Fibroblast of the conjunctiva (primary cell): ENCODE measurements around the gene LYSMD2.
A peak's percentile ranks its signal among the peaks of the same experiment; 100 is the strongest.

ENCODE experiments used
- DNase-seq: peaks from one replicate; pipeline ENCODE4 v3.0.0-alpha.2; 2010; ENCODE audit warnings: low read depth

LYSMD2 gene

DNA sequence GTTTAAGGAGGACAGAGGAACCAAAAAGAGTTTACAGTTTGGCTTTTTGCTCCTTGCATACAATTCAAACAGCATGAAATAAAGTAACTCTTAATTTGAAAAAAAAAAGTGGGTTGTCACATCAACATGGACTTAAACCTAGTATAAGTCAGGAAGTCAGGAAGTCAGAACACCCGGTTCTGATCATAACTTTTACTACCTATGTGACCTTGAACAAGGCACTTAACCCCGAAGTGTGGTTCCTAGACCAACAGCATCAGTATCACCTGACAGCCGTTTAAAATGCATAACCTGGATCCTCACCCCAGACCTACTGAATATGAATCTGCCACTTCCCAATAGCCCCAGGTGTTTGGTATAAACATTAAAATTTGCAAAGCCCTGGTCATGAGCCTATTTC lies 18.7 kb downstream of the LYSMD2 start:
- no peak for DNase-seq

DNA sequence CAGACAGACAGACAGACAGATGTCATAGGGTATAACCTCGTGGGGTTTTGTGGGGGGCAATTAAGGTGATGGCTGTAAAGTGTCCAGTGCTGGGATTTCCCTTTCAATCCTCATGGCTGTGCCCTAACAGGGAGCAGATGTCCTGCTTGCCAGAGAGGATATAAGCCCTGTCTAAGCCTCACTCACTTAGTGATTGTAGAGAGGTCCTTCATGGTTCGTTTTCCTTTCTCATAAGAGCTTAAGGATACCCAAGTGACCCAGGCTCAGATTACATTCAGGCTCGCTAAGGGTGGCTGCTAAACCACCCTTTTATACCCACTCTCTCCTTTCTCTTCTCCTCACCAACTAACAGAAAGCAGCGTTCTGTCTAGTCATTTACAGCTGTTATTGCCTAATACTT lies 19.2 kb downstream of the LYSMD2 start:
- DNase-seq, result no peak

DNA sequence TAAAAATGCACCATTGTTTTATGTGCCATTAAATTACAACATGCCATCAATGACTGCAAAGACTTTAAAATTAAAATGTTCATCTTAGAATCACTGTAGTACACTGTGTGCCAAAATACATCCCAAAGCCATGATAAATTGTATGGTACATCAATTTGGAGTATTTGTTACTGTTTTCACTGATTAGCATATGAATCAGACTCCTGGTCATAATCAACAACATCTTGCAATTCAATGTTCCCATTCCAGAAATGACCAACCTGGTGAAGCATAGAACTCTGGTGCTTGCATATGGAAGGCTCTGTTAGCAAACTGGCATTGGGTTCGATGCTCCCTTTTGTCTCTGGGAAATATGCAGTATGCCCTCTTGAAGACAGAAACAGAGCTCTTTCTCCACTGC lies 22.5 kb downstream of the LYSMD2 start:
- no peak for DNase-seq

DNA sequence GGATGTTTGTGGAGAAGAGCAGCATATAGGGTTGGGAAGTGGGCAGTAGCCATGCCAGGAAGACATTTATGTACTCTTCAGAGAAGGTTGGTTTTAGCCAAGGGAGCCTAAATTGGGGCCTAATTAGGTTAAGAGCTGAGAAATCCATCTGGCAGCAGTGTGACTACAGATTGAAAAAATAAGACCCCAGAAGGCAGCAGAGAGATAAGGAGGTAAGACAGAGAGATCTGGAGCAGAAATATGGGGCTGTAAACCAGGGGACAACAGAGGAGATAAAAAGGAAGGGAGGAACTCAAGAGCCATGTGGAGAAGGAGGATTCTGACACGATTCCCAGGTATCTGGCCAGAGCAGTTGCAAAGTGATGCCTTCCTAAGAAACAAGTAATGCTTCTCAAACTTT lies 23.3 kb downstream of the LYSMD2 start:
- DNase-seq, result no peak

DNA sequence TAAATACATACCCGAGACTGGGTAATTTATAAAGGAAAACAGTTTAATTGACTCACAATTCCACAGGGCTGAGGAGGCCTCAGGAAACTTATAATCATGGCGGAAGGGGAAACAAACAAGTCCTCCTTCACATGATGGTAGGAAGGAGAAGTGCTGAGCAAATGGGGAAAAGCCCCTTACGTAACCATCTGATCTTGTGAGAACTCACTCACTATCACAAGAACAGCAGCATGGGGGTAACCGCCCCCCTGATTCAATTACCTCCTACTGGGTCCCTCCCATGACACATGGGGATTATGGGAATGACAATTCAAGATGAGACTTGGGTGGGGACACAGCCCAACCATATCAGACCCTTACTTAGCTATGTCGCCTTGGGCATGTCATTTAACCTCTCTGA lies 28.4 kb downstream of the LYSMD2 start:
- no peak for DNase-seq

DNA sequence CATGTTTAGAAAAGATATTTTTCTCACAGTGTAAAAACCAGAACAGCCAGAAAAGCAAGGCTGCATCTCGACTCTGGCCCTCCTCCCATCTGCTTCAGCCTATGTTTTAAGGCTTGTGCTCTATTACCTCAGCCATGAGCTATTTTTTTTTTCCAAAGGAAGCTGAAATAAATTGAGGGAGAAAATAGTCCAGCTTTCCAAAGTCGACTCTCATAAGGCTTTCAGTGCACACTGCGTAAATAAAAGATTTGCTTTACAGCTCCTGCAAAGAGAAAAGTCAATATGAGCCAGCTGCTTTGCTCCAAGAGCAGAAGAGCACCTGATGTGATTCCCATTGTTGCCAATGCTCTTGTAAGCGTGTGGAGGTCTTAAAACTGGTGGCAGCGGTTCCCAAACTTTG lies 29.4 kb downstream of the LYSMD2 start:
- DNase-seq, result no peak

DNA sequence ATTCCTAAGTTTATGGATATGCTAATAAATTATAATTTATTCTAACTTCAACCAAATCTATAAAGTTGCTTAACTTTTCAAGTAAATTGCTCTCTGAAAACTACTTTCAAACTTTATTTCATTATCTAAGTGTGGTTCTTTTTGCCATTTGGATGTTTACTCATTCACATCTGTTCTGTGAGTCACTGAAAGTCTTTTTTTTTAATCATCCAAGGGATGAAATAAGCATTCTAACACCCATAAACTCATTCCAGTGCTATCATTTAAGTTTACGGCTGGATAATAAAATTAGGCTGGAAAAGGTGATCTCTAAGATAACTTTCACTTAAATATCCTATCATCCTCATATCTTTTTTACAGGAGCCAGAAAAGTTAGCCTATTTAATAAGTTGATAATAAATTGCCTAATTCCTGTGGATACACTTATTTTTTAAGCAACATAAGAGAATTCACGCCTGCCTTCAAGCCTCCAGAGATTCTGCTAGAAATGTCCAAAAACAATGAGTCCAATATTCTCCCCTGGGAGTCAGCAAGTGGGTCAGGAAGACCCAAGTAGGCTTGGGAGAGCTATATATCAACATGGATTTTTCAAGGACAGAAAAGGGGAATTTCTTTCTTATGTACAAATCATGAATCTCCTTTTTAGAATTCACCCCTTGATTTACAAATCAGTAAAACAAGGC lies 30.4 kb downstream of the LYSMD2 start:
- DNase-seq, result no peak

DNA sequence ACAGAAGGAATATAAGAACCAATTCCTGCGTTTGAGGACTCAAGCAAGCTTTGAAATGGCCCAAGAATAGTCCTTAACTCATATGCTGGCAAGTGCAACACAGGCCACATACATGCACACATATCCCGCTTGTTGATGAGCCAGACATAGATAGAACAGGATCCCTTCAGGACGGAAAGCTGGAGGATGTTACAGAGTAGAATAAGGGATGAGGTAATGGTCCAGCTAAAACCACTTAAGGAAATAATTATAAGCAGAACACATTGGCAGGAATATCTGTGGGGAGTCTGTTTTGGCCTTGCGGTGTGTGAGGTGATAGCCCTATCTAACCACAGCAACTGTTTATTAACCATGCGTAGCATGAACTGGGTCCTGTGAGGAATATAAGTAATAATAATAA lies 31.2 kb downstream of the LYSMD2 start:
- DNase-seq, result peak; percentile 5

DNA sequence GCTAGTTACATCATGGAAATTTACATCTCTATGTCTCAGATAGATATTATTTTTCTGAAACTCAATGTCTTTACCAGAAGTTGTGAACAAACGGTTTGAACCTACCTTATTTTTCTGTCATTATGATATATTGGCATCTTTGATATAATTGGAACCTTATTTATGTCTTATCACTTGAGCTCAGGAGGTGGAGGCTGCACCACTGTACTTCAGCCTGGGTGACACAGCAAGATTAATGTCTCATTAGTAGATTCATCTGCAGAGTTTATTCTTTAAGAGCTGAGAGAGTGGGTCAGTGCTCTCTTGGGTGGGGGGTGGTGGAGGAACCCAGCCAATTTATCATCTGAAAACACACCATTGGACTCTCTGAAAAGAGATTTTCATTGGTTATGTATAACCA lies 34.7 kb downstream of the LYSMD2 start:
- no peak for DNase-seq

DNA sequence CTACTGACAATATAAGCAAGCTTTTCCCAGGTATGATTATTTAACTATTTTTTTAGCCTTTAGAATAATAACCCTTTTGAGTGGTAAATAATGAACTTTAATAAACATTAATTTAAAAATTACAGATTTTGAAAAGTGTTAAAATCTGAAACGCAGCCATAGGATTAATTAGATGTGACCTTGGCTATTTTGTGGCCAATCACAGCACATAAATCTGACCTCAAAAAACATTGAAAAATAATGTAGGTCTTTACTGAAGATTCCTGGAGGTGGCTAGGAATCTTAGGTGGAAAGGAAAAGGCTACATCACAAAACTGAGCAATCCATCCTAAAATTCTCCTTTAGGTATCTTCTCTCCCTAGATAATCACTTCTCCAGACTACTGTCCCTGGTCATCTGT lies 38.1 kb downstream of the LYSMD2 start:
- DNase-seq, result no peak

DNA sequence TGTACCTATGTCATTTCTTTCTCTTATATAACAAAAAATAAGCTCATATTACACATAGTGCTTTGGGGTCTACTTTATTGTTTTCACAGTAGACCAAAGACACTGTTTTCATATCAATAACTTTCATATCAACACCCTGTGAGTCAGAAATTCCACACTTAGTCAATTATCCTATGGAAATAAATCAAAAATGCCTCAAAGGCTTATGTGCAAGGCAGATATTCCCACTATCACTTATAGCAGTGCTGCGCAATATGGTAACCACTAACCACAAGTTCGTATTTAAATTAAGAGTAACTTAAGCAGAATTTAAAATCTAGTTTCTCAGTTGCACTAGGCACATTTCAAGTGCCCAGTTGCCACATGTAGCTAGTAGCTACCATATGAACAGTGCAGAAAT lies 40.3 kb downstream of the LYSMD2 start:
- DNase-seq, result no peak

DNA sequence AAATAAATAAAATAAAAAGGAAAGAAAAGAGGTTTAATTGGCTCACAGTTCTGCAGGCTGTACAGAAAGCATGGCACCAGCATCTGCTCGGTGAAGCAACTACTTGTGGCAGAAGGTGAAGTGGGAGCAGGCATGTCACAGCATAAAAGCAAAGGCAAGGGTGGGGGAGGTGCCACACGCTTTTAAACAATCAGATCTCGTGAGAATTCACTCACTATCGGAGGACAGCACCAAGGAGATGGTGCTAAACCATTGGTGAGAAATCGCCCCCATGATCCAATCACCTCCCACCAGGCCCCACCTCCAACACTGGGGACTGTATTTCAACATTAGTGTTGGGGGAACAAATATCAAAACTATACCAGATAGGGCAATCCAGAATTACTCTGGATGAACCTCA lies 40.9 kb downstream of the LYSMD2 start:
- DNase-seq, result no peak

DNA sequence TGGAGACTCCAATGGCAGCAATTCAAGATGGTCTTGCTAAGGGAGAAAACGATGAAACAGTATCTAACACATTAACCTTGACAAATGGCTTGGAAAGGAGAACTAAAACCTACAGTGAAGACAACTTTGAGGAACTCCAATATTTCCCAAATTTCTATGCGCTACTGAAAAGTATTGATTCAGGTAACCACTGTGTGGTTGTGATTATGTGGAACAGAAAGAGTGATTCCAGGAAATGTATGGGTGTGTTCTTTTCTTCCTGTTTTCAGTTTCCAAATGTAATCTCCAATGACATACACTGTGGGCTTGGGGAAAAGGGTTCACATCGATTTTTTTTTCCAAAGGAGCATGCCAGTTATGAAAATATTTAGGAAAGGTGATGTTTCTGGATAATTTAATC lies 45.3 kb downstream of the LYSMD2 start:
- DNase-seq, result no peak

DNA sequence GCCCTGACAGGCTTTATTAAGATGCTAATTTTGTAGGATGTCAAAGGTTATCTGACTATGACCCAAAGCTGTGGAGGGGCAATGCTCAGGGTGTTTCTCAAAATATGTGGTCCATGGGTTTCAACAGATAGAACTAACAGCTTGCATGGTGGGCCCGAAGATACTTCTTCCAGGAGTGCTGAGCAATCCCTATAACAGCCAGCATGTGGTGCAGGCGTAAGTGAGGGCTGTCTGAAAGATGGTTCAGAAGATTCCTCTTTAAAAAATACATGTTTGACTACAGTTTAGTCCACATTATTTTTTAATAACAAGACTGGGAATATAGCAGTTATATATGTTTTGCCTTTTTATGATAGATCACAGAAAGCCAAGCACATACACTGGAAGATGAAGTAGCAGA lies 48.6 kb downstream of the LYSMD2 start:
- no peak for DNase-seq

DNA sequence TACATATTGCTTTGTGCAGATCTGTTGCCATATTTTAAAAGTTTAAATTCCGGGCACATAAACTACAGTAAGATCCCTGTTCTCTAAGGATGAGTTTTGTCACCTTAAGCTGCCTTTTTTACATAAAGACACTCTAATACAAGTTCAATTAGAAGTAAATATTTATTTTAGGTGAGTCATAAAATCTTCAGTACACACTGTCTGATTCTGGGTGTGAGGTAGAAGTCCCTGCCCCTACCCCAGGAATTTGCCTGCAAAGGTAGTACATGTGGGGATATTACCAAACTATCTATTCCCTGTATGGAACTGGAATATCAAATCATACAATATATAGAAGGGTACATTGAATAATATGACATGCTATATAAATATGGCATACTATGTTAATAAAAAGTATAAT lies 49.9 kb downstream of the LYSMD2 start:
- no peak for DNase-seq

DNA sequence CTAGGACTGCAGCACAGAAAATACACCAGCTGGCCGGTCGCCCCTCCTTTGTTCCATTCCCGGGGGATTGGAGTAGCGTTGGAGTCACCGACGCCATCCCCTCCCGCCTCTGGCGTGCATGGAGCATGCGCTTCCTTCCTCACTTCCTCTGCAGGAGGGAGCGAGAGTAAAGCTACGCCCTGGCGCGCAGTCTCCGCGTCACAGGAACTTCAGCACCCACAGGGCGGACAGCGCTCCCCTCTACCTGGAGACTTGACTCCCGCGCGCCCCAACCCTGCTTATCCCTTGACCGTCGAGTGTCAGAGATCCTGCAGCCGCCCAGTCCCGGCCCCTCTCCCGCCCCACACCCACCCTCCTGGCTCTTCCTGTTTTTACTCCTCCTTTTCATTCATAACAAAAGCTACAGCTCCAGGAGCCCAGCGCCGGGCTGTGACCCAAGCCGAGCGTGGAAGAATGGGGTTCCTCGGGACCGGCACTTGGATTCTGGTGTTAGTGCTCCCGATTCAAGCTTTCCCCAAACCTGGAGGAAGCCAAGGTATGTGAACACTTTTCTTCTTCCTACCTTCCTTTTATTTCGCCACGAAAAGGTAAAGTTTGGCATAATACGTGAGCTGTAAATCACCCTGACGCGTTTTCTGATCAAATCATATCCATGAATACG lies 56.0 kb downstream of the LYSMD2 start, which contains the start of gene SCG3:
TSS of gene SCG3 (plus strand) at position 201 of the 661 bp plus-strand sequence. CDS start at position 454, 253 bp downstream.
- DNase-seq, result peak; percentile 18

DNA sequence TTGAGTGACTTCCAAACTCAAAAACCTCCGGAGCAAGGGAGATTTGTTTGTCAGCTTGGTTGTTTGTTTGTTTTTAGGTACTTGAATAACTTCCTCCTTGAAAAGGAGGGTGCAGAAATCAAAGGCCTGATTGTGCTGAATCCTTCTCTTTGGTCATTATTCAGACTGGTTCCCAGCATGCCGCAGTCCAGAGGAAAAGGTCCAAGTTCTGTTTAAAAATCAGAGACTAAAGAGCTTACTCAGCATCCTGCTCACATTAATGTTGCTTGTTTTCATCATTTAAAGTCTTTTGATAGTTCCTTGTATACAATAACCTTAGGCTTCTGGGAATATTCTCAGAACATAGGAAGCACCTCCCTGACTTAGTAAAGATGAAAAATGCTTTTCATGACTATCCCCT lies 57.1 kb downstream of the LYSMD2 start:
- DNase-seq, result no peak

DNA sequence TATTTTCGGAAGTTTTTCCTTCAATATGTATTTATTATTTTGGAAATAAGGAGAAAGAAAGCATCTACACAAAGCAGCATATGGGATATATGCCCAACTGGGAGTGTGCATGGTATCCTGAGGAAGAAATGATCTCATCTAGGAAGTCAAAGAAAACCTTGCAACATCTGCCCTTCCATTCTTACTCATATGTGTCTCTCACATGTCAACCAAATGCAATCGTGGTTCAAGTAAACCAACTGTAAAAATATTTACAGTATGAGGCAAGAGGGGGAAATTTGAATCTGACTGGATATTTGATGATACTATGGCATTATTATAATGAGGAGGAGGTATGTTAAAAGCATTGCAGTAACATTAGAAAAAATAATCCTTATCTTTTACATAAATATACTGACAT lies 59.4 kb downstream of the LYSMD2 start:
- DNase-seq, result no peak

DNA sequence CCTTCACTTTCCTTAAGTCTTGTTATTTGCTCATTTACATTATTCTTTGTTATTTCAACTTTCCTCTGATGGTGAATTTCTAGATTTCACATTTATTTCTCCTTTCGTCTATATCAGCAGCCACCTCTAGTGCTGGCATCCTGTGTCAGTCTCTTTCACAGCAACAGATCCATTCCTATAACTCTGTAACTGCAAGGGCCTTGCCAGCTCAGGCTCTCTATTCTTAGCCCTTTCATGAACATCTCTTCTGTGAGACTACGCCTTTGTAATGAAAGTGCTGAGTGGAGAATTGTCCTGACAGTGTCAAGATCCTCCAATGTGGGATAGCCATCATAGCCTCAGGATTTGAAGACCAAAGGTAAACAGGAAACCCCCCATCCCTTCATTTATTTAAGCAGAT lies 60.0 kb downstream of the LYSMD2 start:
- DNase-seq, result no peak

DNA sequence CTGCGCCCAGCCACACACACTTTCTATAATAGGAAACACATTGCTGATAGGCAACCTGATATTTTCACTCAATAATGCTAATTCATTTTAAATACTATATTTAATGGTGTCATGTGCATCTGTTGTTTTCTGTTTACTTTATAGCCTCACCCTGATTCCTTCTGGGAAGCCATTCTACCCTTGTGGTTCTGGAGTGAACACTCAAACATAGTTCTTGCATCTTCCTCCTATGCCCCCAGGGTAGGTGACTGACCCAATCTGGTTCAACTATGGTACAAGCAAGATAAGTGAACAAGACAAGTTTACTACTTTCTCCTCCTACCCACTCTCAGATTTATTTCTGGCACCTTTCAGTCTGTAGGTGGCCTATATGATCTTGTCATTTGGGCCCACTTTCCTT lies 60.4 kb downstream of the LYSMD2 start:
- no peak for DNase-seq

DNA sequence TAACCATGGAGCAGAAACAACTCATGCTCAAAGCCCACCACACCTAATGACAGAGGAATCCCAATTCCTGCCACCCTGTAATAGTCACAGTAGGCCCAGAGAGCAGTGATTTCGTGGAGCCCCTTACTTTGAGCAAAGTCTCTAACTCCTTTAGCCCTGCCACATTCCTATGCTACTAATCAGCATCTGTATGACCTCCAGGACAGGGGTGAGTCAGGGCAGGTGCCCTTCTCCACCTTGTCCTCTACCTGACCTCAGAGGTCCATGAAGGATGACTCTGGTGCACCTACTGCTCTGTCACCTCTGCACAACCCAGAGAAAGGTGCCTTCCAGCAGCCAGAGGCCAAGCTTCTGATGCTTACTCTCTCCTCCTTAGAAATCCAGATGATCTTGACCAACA lies 62.2 kb downstream of the LYSMD2 start:
- DNase-seq, result no peak
